ENCODE data around the gene TMEM9B. TPM values are rescaled to one million over a fixed set of nuclear protein-coding genes. Genes with fewer than 3 reads are reported as not detected.

Gene TMEM9B
- total RNA-seq, 2 donors from 2014 or later = 27.9 to 35.3 TPM

DNA sequence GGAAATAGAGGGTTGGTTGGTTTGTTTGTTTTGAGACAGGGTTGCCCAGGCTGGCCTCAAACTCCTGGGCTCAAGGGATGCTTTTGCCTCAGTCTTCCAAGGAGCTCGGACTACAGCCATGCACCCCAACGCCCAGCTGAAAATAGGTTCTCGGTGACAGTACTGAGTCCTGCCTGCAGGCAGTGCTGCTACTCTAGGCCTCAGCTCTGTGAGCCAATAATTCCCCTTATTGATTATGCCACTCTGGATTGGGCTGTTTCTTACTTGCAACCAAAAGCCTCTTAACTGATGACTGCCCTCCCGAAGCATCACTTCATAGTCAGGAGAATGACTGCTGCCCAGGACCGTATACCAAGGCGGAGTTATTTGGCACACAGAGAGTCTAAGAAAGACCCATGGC is 30.3 kb downstream of the TMEM9B start:
- no peak for DNase-seq (ENCODE audit: low spot score)

GRCh38 chr11:8932564-8933180 is 31.6 kb downstream of the TMEM9B start, which contains the start of gene C11orf16:
Gene C11orf16 (minus strand): TSS chr11:8932947. CDS start chr11:8932308, 639 bp downstream.
- Histone ChIP-seq H3K9me3 (no peaks in the 10 kb centered on the region), H3K27ac (no peak within 1 kb of the TSS), H3K27me3 (replicated peaks; ENCODE audit: insufficient read depth) (no peaks in the 10 kb centered on the region), H3K4me3 (no peak within 1 kb of the TSS), H3K36me3 (no peaks in the 10 kb centered on the region), H3K4me1 (ENCODE audit: control insufficient read depth in 1 of 2, low read depth in 2 of 2) (no peaks in the 10 kb centered on the region)
- no peak for TF ChIP-seq CTCF (IDR thresholded peaks at IDR 0.05)
- ATAC-seq (ENCODE audit: insufficient number of reproducible peaks, low FRiP score, low read depth) = no peak
- no peak for DNase-seq (ENCODE audit: low spot score)

More for the DNA sequence above, 30.3 kb downstream of the TMEM9B start:
- H3K27ac ChIP-seq = no peak overlapping the region
- no peaks in the 10 kb centered on the region for H3K27me3 ChIP-seq (replicated peaks; ENCODE audit: insufficient read depth)
- no peaks in the 10 kb centered on the region for H3K36me3 ChIP-seq
- H3K4me3 ChIP-seq = no peak overlapping the region
- no peak for ATAC-seq (ENCODE audit: insufficient number of reproducible peaks, low FRiP score, low read depth)
- no peaks in the 10 kb centered on the region for H3K9me3 ChIP-seq
- TF ChIP-seq CTCF (IDR thresholded peaks at IDR 0.05) = no peak
- no peaks in the 10 kb centered on the region for H3K4me1 ChIP-seq (ENCODE audit: control insufficient read depth in 1 of 2, low read depth in 2 of 2)

- TF ChIP-seq CTCF (IDR thresholded peaks at IDR 0.05) = no peak
- no peak overlapping the region for H3K4me3 ChIP-seq
- H3K36me3 ChIP-seq = no peaks in the 10 kb centered on the region
- no peak for DNase-seq (ENCODE audit: low spot score)
- H3K27ac ChIP-seq = no peak overlapping the region
- no peak for ATAC-seq (ENCODE audit: insufficient number of reproducible peaks, low FRiP score, low read depth)
- H3K9me3 ChIP-seq = no peaks in the 10 kb centered on the region
- no peaks in the 10 kb centered on the region for H3K27me3 ChIP-seq (replicated peaks; ENCODE audit: insufficient read depth)
- H3K4me1 ChIP-seq (ENCODE audit: control insufficient read depth in 1 of 2, low read depth in 2 of 2) = no peaks in the 10 kb centered on the region
Measured at GRCh38 chr11:8930456-8931175, 33.6 kb downstream of the TMEM9B start.

DNA sequence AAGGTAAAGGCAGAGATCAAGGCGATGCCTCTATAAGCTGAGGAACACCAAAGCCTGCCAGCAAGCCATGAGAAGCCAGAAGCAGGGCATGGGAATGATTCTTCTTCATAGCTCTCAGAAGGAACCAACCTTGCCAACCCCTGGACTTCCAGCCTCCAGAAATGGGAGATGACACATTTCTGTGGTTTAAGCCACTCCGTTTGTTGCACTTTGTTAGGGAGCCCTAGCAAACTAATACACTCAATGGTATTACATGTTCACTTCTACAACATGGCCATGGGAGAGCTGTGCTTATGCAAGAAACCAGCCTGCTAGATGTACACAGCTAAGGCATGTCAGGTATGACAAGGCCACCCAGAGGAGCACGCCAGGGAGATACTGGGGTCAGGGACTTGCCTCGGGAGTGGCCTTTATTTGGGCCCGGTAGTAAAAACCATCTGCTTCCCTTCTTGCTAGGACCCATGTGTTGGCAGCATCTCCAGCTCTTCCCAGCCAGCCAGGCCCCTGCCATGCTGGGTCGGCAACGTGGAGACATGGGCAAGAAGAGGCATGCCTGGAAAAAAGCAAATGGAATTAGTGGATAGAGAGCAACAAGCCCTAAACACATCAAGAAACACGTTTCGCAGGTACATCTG is 35.1 kb downstream of the TMEM9B start:
- no peak overlapping the region for H3K4me3 ChIP-seq
- DNase-seq (ENCODE audit: low spot score) (no peak), ATAC-seq (ENCODE audit: insufficient number of reproducible peaks, low FRiP score, low read depth) (no peak)
- no peaks in the 10 kb centered on the region for H3K27me3 ChIP-seq (replicated peaks; ENCODE audit: insufficient read depth)
- no peaks in the 10 kb centered on the region for H3K9me3 ChIP-seq
- no peak for TF ChIP-seq CTCF (IDR thresholded peaks at IDR 0.05)
- no peak overlapping the region for H3K27ac ChIP-seq
- H3K36me3 ChIP-seq = no peaks in the 10 kb centered on the region
- no peaks in the 10 kb centered on the region for H3K4me1 ChIP-seq (ENCODE audit: control insufficient read depth in 1 of 2, low read depth in 2 of 2)

- no peaks in the 10 kb centered on the region for H3K27me3 ChIP-seq (replicated peaks; ENCODE audit: insufficient read depth)
- no peak for ATAC-seq (ENCODE audit: insufficient number of reproducible peaks, low FRiP score, low read depth)
- no peak overlapping the region for H3K4me3 ChIP-seq
- no peak for DNase-seq (ENCODE audit: low spot score)
- H3K4me1 ChIP-seq (ENCODE audit: control insufficient read depth in 1 of 2, low read depth in 2 of 2) = no peaks in the 10 kb centered on the region
- no peak for TF ChIP-seq CTCF (IDR thresholded peaks at IDR 0.05)
- no peaks in the 10 kb centered on the region for H3K9me3 ChIP-seq
- no peaks in the 10 kb centered on the region for H3K36me3 ChIP-seq
- H3K27ac ChIP-seq = no peak overlapping the region
Measured at GRCh38 chr11:8928205-8928604, 36.0 kb downstream of the TMEM9B start.

All from thoracic aorta (tissue), 2 donors.